H1 (cell line): ENCODE measurements around the gene KANTR.

Experiments
- CHD1 ChIP-seq: IDR thresholded peaks from 2 replicates; pipeline ENCODE4 v1.6.1; 2012; ENCODE audit warnings: low read depth, low read length, improper control_type of control experiment
- HDAC2 ChIP-seq, 2 experiments: fragments of 300-600 bp in 1 of 2; sonication (generic) in 1 of 2; IDR thresholded peaks; 2 replicates each; pipeline ENCODE4 v1.6.1; 2011 to 2012; ENCODE audit warnings: low read depth in 2 of 2, low read length in 2 of 2, mild to moderate bottlenecking in 2 of 2, moderate library complexity in 2 of 2, borderline replicate concordance in 1 of 2, inconsistent platforms in 1 of 2
- POLR2A ChIP-seq, 2 experiments: IDR thresholded peaks; 1 replicate in 1 of 2; 2 replicates in 1 of 2; pipeline ENCODE4 v1.6.1; 2011; ENCODE audit warnings: low read depth in 2 of 2, low read length in 2 of 2, mild to moderate bottlenecking in 2 of 2; ENCODE audit errors: control extremely low read depth in 1 of 2
- POLR2AphosphoS5 ChIP-seq: IDR thresholded peaks from 2 replicates; pipeline ENCODE4 v1.6.1; 2011; ENCODE audit warnings: low read depth, low read length
- RFX5 ChIP-seq: IDR thresholded peaks from 2 replicates; pipeline ENCODE4 v1.6.1; 2011; ENCODE audit warnings: low read depth, low read length, improper control_type of control experiment, borderline replicate concordance
- SP4 ChIP-seq: IDR thresholded peaks from 2 replicates; pipeline ENCODE4 v1.6.1; 2012; ENCODE audit warnings: low read length, inconsistent platforms
- YY1 ChIP-seq: IDR thresholded peaks from 2 replicates; pipeline ENCODE4 v1.6.1; 2011; ENCODE audit warnings: low read depth, mild to moderate bottlenecking, low read length
- TF ChIP-seq, protein P1 (sequence below): IDR thresholded peaks from 2 replicates; pipeline ENCODE4 v1.6.1; 2012; ENCODE audit warnings: inconsistent platforms
- TF ChIP-seq, protein P2 (sequence below), 3 experiments: IDR thresholded peaks; 1 replicate in 2 of 3; 2 replicates in 1 of 3; pipeline versions ENCODE4 v1.5.1 to v1.6.1; 2011; ENCODE audit warnings: low read length in 3 of 3, mild to moderate bottlenecking in 3 of 3, inconsistent platforms in 2 of 3, low read depth in 1 of 3, moderate library complexity in 1 of 3; ENCODE audit not compliant: insufficient read depth in 1 of 3; ENCODE audit errors: control extremely low read depth in 1 of 3

DNA sequence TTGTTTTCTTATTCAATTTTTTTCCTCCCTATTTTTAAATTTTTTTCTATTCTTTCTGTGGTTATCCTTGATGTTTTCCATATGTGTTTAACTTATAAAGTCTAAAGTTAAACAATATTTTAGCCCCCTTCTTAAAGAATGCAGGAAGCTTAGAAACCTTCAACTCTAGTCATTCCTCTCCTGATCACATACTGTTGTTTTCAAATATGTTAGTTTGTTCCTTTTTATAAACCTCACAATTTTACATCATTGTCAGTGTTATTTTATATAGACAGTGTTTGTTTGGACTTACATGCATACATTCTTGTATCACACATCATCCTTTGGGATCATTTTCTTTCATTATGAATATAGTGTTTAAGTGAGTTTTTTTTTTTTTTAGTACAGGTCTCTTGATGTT is 31.6 kb downstream of the KANTR start:
- no peak for TF ChIP-seq CHD1
- no peak for TF ChIP-seq POLR2A (IDR thresholded peaks at IDR 0.05; ENCODE audit: control extremely low read depth in 1 of 2, low read depth in 2 of 2, low read length in 2 of 2)
- no peak for TF ChIP-seq HDAC2 (IDR thresholded peaks at IDR 0.05; ENCODE audit: borderline replicate concordance in 1 of 2, low read depth in 2 of 2, low read length in 2 of 2)
- TF ChIP-seq, protein P1, sequence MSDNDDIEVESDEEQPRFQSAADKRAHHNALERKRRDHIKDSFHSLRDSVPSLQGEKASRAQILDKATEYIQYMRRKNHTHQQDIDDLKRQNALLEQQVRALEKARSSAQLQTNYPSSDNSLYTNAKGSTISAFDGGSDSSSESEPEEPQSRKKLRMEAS = no peak
- TF ChIP-seq, protein P2, sequence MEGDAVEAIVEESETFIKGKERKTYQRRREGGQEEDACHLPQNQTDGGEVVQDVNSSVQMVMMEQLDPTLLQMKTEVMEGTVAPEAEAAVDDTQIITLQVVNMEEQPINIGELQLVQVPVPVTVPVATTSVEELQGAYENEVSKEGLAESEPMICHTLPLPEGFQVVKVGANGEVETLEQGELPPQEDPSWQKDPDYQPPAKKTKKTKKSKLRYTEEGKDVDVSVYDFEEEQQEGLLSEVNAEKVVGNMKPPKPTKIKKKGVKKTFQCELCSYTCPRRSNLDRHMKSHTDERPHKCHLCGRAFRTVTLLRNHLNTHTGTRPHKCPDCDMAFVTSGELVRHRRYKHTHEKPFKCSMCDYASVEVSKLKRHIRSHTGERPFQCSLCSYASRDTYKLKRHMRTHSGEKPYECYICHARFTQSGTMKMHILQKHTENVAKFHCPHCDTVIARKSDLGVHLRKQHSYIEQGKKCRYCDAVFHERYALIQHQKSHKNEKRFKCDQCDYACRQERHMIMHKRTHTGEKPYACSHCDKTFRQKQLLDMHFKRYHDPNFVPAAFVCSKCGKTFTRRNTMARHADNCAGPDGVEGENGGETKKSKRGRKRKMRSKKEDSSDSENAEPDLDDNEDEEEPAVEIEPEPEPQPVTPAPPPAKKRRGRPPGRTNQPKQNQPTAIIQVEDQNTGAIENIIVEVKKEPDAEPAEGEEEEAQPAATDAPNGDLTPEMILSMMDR (IDR thresholded peaks at IDR 0.05; ENCODE audit: control extremely low read depth in 1 of 3, insufficient read depth in 1 of 3, low read depth in 1 of 3, low read length in 3 of 3) = no peak
- TF ChIP-seq POLR2AphosphoS5 = no peak
- TF ChIP-seq YY1 = no peak
- no peak for TF ChIP-seq RFX5
- no peak for TF ChIP-seq SP4
